ENCODE data around the gene RNF182. TPM values are rescaled to one million over a fixed set of nuclear protein-coding genes. Genes with fewer than 3 reads are reported as not detected.

RNF182 gene
- total and polyA plus RNA-seq, 9 of the 15 experiments (the other 6 are each of a cell fraction or from before 2014, with no cell fraction given): 12.8 to 22.8 (median 17.5) TPM

GRCh38 chr6:13927203-13927602 lies 2.5 kb downstream of the RNF182 start (continued):
- TF ChIP-seq AFF1 (IDR thresholded peaks at IDR 0.05; ENCODE audit: low read depth in 1 of 2, partially characterized antibody in 2 of 2) (no peak), STAT5B (CRISPR knock-in tag; IDR thresholded peaks at IDR 0.05) (no peak), ZNF224 (CRISPR knock-in tag; IDR thresholded peaks at IDR 0.05) (no peak), CEBPG (CRISPR knock-in tag; IDR thresholded peaks at IDR 0.05) (no peak), CEBPG (tag; conservative IDR thresholded peaks at IDR 0.05 in 1 of 2, IDR thresholded peaks at IDR 0.05 in 1 of 2) (no peak), SPI1 (IDR thresholded peaks at IDR 0.05; ENCODE audit: borderline replicate concordance, low read depth, low read length) (no peak), SMAD3 (CRISPR knock-in tag; conservative IDR thresholded peaks at IDR 0.05) (no peak), JUNB (CRISPR knock-in tag; conservative IDR thresholded peaks at IDR 0.05) (no peak), NFE2 (IDR thresholded peaks at IDR 0.05; ENCODE audit: low read depth) (peak; percentile 93), NCOA1 (IDR thresholded peaks at IDR 0.05; ENCODE audit: low read depth) (no peak), MNT (conservative IDR thresholded peaks at IDR 0.05) (no peak; a peak in 1 of 4 replicates), NONO (IDR thresholded peaks at IDR 0.05; ENCODE audit: low read depth in 2 of 2, low read length in 1 of 2) (no peak), U2AF1 (optimal IDR thresholded peaks at IDR 0.05; ENCODE audit: low read depth, low read length) (no peak), CSDE1 (IDR thresholded peaks at IDR 0.05) (no peak), TRIM28 (IDR thresholded peaks at IDR 0.05) (no peak; the same call in 1 of the 2 replicates), BCLAF1 (IDR thresholded peaks at IDR 0.05; ENCODE audit: borderline replicate concordance in 1 of 2, control insufficient read depth in 1 of 2, low read depth in 2 of 2, low read length in 1 of 2) (peak in 1 of 2 experiments; percentile 7; a peak in 1 of 4 replicates), ELF1 (tag; IDR thresholded peaks at IDR 0.05) (no peak), CTCF (IDR thresholded peaks at IDR 0.05 in 2 of 3, conservative IDR thresholded peaks at IDR 0.05 in 1 of 3; ENCODE audit: insufficient read depth in 2 of 3, low read depth in 1 of 3, low read length in 3 of 3) (peak; percentile 52 to 62 (median 60))
